Hippocampal formation (tissue), 2 donors: ENCODE measurements around the gene TBX10.
"Not testable (repeated sequence)": the region's sequence is repeated elsewhere in the genome, so short reads cannot be mapped to it uniquely, and the experiment has no call there.

Experiments
- DNase-seq, 2 donors: peaks; one replicate each; lab custom pipeline; 2025; lab: John Stamatoyannopoulos, UW

The TBX10 gene

GRCh38 chr11:67645521-67646461 lies 6.2 kb upstream of the TBX10 start:
- DNase-seq, result no peak

- no peak for DNase-seq
Measured at GRCh38 chr11:67644472-67645418, 5.2 kb upstream of the TBX10 start.

- no peak for DNase-seq
Measured at GRCh38 chr11:67644042-67644441, 4.5 kb upstream of the TBX10 start.

GRCh38 chr11:67642173-67643120 lies 2.9 kb upstream of the TBX10 start:
- DNase-seq, result no peak

GRCh38 chr11:67641338-67642172 lies 2.0 kb upstream of the TBX10 start:
- DNase-seq, result no peak

GRCh38 chr11:67640758-67641337 lies 1.3 kb upstream of the TBX10 start:
- DNase-seq, result no peak

GRCh38 chr11:67640021-67640757 lies 626 bp upstream of the TBX10 start:
- DNase-seq, result peak in 1 of 2 donors; percentile 14

GRCh38 chr11:67638535-67639437 lies 777 bp downstream of the TBX10 start:
- no peak for DNase-seq

- DNase-seq, result not testable (repeated sequence)
Measured at GRCh38 chr11:67637441-67637840, 2.1 kb downstream of the TBX10 start.

- no peak for DNase-seq
Measured at GRCh38 chr11:67636962-67637361, 2.6 kb downstream of the TBX10 start.

- no peak for DNase-seq
Measured at GRCh38 chr11:67635231-67635521, 4.4 kb downstream of the TBX10 start.

- DNase-seq, result no peak
Measured at GRCh38 chr11:67634366-67635230, 5.0 kb downstream of the TBX10 start.

GRCh38 chr11:67633758-67634365 lies 5.7 kb downstream of the TBX10 start:
- no peak for DNase-seq

- DNase-seq, result no peak
Measured at GRCh38 chr11:67632982-67633755, 6.4 kb downstream of the TBX10 start.

- DNase-seq, result no peak
Measured at GRCh38 chr11:67632175-67632981, 7.2 kb downstream of the TBX10 start.

GRCh38 chr11:67631853-67632174 lies 7.7 kb downstream of the TBX10 start:
- DNase-seq, result no peak
